H1 (cell line): Measurements from ENCODE around the gene ENTPD5.

Experiments used
- NANOG ChIP-seq: IDR thresholded peaks from 2 replicates; pipeline ENCODE4 v1.6.1; 2011; ENCODE audit warnings: low read length, low read depth, mild to moderate bottlenecking, inconsistent platforms; ENCODE audit not compliant: insufficient read depth, poor library complexity, severe bottlenecking
- TF ChIP-seq, protein P1 (sequence below), 3 experiments: IDR thresholded peaks; 1 replicate in 2 of 3; 2 replicates in 1 of 3; pipeline versions ENCODE4 v1.5.1 to v1.6.1; 2011; ENCODE audit warnings: low read length in 3 of 3, mild to moderate bottlenecking in 3 of 3, inconsistent platforms in 2 of 3, low read depth in 1 of 3, moderate library complexity in 1 of 3; ENCODE audit not compliant: insufficient read depth in 1 of 3; ENCODE audit errors: control extremely low read depth in 1 of 3

- TF ChIP-seq, protein P1, sequence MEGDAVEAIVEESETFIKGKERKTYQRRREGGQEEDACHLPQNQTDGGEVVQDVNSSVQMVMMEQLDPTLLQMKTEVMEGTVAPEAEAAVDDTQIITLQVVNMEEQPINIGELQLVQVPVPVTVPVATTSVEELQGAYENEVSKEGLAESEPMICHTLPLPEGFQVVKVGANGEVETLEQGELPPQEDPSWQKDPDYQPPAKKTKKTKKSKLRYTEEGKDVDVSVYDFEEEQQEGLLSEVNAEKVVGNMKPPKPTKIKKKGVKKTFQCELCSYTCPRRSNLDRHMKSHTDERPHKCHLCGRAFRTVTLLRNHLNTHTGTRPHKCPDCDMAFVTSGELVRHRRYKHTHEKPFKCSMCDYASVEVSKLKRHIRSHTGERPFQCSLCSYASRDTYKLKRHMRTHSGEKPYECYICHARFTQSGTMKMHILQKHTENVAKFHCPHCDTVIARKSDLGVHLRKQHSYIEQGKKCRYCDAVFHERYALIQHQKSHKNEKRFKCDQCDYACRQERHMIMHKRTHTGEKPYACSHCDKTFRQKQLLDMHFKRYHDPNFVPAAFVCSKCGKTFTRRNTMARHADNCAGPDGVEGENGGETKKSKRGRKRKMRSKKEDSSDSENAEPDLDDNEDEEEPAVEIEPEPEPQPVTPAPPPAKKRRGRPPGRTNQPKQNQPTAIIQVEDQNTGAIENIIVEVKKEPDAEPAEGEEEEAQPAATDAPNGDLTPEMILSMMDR (IDR thresholded peaks at IDR 0.05; ENCODE audit: control extremely low read depth in 1 of 3, insufficient read depth in 1 of 3, low read depth in 1 of 3, low read length in 3 of 3) = no peak
- TF ChIP-seq NANOG = no peak
Measured at GRCh38 chr14:73997944-73998447, 21.1 kb downstream of the ENTPD5 start.
